IPS-NIHi11 (cell line): ENCODE results near the gene PON1.

Source experiments
- DNase-seq: peaks from one replicate; pipeline ENCODE4 v3.0.0; 2012; ENCODE audit warnings: mixed read lengths, low spot score

The PON1 gene

GRCh38 chr7:95253986-95254385 lies 70.3 kb downstream of the PON1 start:
- no peak for DNase-seq

DNA sequence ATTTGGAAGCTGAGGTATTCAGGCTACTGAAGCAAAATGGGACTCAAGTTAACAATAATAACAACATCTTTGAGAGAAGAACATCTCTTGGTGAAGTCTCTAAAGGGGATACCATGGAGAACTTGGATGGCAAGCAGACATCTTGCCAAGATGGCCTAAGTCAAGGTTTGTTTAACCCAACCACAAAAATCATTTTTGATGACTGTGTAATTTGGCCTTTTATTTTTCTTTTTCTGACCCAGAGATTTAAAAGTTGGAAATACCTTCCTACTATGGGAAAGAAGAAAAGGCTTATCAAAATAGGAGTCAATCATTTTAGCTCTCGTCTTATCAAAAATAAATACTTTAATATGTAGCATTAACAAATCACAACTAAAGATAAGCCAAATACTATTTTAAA lies 72.4 kb downstream of the PON1 start:
- no peak for DNase-seq

GRCh38 chr7:95250571-95250970 lies 73.8 kb downstream of the PON1 start:
- DNase-seq = peak; percentile 5
